Measurements from ENCODE around the gene PLCH1.

Gene PLCH1

GRCh38 chr3:155675094-155675493 is 69.8 kb downstream of the PLCH1 start:
- Histone ChIP-seq H3K9me3 (ENCODE audit: control insufficient read depth, low read depth, low read length) (no peaks in the 10 kb centered on the region), H3K27ac (ENCODE audit: low read length) (no peak overlapping the region)

GRCh38 chr3:155673421-155673820 is 71.5 kb downstream of the PLCH1 start:
- Histone ChIP-seq H3K4me1 (ENCODE audit: control insufficient read depth, low read depth, low read length) (no peaks in the 10 kb centered on the region), H3K27ac (ENCODE audit: low read length) (no peak overlapping the region), H3K9ac (ENCODE audit: low read length) (no peak overlapping the region), H3K4me3 (ENCODE audit: low read length) (no peak overlapping the region), H3K36me3 (ENCODE audit: control insufficient read depth, low read depth, low read length) (no peaks in the 10 kb centered on the region), H3K27me3 (ENCODE audit: control insufficient read depth, insufficient read depth, low read length) (no peaks in the 10 kb centered on the region), H3K9me3 (ENCODE audit: control insufficient read depth, low read depth, low read length) (no peaks in the 10 kb centered on the region)

More at GRCh38 chr3:155675094-155675493, 69.8 kb downstream of the PLCH1 start:
- no peaks in the 10 kb centered on the region for H3K4me1 ChIP-seq (ENCODE audit: control insufficient read depth, low read depth, low read length)
- no peak overlapping the region for H3K9ac ChIP-seq (ENCODE audit: low read length)
- H3K4me3 ChIP-seq (ENCODE audit: low read length), result no peak overlapping the region
- no peaks in the 10 kb centered on the region for H3K36me3 ChIP-seq (ENCODE audit: control insufficient read depth, low read depth, low read length)
- H3K27me3 ChIP-seq (ENCODE audit: control insufficient read depth, insufficient read depth, low read length), result no peaks in the 10 kb centered on the region

DNA sequence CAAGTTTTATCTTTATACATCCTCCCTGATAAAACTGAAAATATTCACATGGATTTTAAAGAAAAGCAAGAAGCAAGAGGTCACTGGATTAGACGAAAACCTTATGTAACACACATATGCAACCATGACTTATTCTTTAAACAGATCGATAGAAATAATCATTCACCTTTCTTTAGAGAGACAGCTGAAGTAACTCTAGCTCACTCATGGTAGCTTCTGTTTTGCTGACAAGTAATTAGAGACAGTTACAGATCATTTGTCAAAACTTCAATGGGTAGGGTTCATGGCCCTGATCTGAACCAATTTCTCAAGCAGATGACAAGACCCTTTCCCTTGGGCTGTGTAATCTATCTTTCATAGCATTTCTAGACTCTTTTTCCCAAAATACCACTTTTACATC is 74.5 kb downstream of the PLCH1 start:
- Histone ChIP-seq H3K9ac (ENCODE audit: low read length) (no peak overlapping the region), H3K36me3 (ENCODE audit: control insufficient read depth, low read depth, low read length) (no peaks in the 10 kb centered on the region), H3K4me3 (ENCODE audit: low read length) (no peak overlapping the region), H3K27ac (ENCODE audit: low read length) (no peak overlapping the region), H3K27me3 (ENCODE audit: control insufficient read depth, insufficient read depth, low read length) (no peaks in the 10 kb centered on the region), H3K9me3 (ENCODE audit: control insufficient read depth, low read depth, low read length) (no peaks in the 10 kb centered on the region), H3K4me1 (ENCODE audit: control insufficient read depth, low read depth, low read length) (no peaks in the 10 kb centered on the region)

DNA sequence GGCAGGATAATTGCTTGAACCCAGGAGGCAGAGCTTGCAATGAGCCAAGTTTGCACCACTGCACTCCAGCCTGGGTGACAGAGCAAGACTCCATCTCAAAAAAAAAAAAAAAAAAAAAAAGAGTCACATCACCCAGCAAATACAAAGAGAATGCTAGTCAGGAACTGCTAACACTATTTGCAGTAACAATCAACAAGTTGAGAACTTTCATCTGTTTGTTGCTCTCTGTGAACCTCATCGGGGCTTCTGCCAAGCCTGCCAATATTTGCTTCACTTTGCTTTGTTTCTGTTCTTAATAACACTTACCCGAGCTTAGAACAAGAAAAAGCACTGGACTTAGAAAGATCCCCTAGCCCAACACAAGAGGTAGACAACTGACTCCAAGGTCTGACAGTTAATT is 76.9 kb downstream of the PLCH1 start:
- H3K9me3 ChIP-seq (ENCODE audit: control insufficient read depth, low read depth, low read length), result no peaks in the 10 kb centered on the region
- no peaks in the 10 kb centered on the region for H3K4me1 ChIP-seq (ENCODE audit: control insufficient read depth, low read depth, low read length)
- H3K27me3 ChIP-seq (ENCODE audit: control insufficient read depth, insufficient read depth, low read length), result no peaks in the 10 kb centered on the region
- no peaks in the 10 kb centered on the region for H3K36me3 ChIP-seq (ENCODE audit: control insufficient read depth, low read depth, low read length)
- H3K9ac ChIP-seq (ENCODE audit: low read length), result no peak overlapping the region
- H3K4me3 ChIP-seq (ENCODE audit: low read length), result no peak overlapping the region
- H3K27ac ChIP-seq (ENCODE audit: low read length), result no peak overlapping the region

- no peak overlapping the region for H3K9ac ChIP-seq (ENCODE audit: low read length)
- H3K4me1 ChIP-seq (ENCODE audit: control insufficient read depth, low read depth, low read length), result no peaks in the 10 kb centered on the region
- no peak overlapping the region for H3K4me3 ChIP-seq (ENCODE audit: low read length)
- no peak overlapping the region for H3K27ac ChIP-seq (ENCODE audit: low read length)
- H3K9me3 ChIP-seq (ENCODE audit: control insufficient read depth, low read depth, low read length), result no peaks in the 10 kb centered on the region
- H3K36me3 ChIP-seq (ENCODE audit: control insufficient read depth, low read depth, low read length), result no peaks in the 10 kb centered on the region
- no peaks in the 10 kb centered on the region for H3K27me3 ChIP-seq (ENCODE audit: control insufficient read depth, insufficient read depth, low read length)
These were observed 79.8 kb downstream of the PLCH1 start for GRCh38 chr3:155664925-155665695.

- Histone ChIP-seq H3K27me3 (ENCODE audit: control insufficient read depth, insufficient read depth, low read length) (no peaks in the 10 kb centered on the region), H3K4me3 (ENCODE audit: low read length) (no peak overlapping the region), H3K9ac (ENCODE audit: low read length) (no peak overlapping the region), H3K27ac (ENCODE audit: low read length) (no peak overlapping the region), H3K4me1 (ENCODE audit: control insufficient read depth, low read depth, low read length) (no peaks in the 10 kb centered on the region), H3K9me3 (ENCODE audit: control insufficient read depth, low read depth, low read length) (no peaks in the 10 kb centered on the region), H3K36me3 (ENCODE audit: control insufficient read depth, low read depth, low read length) (no peaks in the 10 kb centered on the region)
These were observed 81.2 kb downstream of the PLCH1 start for GRCh38 chr3:155663467-155664212.

DNA sequence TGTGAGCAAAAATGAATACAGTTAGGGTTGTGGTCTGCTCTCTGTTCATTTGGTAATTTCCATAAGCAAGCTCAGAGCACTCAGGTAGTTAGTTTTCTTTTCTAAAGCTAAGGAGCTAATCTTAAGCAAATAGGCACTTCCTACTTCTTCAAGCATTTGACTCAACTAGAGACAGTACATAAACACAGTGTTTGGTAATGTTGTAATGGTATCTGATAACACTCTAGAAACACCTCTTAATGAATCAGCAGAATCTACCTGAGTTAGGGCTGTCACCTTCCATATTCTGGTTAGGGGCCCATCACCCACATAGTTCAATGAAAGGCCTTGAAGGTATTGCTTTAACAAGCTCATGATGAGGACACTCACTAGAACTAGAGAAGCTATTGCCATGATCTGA is 83.1 kb downstream of the PLCH1 start:
- H3K27me3 ChIP-seq (ENCODE audit: control insufficient read depth, insufficient read depth, low read length), result no peaks in the 10 kb centered on the region
- H3K27ac ChIP-seq (ENCODE audit: low read length), result no peak overlapping the region
- H3K9ac ChIP-seq (ENCODE audit: low read length), result no peak overlapping the region
- H3K4me1 ChIP-seq (ENCODE audit: control insufficient read depth, low read depth, low read length), result no peaks in the 10 kb centered on the region
- H3K4me3 ChIP-seq (ENCODE audit: low read length), result no peak overlapping the region
- no peaks in the 10 kb centered on the region for H3K36me3 ChIP-seq (ENCODE audit: control insufficient read depth, low read depth, low read length)
- no peaks in the 10 kb centered on the region for H3K9me3 ChIP-seq (ENCODE audit: control insufficient read depth, low read depth, low read length)

DNA sequence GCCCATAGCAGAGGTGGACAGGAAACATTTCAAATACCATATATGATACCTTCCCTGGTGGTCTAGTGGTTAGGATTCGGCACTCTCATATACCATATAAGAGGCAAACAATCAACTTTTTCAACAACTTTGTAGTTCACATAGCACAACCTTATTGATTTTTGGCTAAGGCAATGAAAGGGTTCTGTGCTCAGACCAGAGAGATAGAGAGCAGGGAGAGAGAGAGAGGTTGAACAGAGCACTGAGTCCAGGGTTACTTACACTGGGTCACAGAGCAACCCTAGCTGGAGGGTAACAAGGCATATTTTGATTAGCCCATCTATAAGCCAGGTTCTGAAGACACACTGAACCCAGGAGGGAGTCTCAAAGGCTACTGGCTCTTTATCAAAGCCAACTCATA is 83.8 kb downstream of the PLCH1 start:
- Histone ChIP-seq H3K4me1 (ENCODE audit: control insufficient read depth, low read depth, low read length) (no peaks in the 10 kb centered on the region), H3K9ac (ENCODE audit: low read length) (no peak overlapping the region), H3K27ac (ENCODE audit: low read length) (no peak overlapping the region), H3K9me3 (ENCODE audit: control insufficient read depth, low read depth, low read length) (no peaks in the 10 kb centered on the region), H3K36me3 (ENCODE audit: control insufficient read depth, low read depth, low read length) (no peaks in the 10 kb centered on the region), H3K4me3 (ENCODE audit: low read length) (no peak overlapping the region), H3K27me3 (ENCODE audit: control insufficient read depth, insufficient read depth, low read length) (no peaks in the 10 kb centered on the region)

DNA sequence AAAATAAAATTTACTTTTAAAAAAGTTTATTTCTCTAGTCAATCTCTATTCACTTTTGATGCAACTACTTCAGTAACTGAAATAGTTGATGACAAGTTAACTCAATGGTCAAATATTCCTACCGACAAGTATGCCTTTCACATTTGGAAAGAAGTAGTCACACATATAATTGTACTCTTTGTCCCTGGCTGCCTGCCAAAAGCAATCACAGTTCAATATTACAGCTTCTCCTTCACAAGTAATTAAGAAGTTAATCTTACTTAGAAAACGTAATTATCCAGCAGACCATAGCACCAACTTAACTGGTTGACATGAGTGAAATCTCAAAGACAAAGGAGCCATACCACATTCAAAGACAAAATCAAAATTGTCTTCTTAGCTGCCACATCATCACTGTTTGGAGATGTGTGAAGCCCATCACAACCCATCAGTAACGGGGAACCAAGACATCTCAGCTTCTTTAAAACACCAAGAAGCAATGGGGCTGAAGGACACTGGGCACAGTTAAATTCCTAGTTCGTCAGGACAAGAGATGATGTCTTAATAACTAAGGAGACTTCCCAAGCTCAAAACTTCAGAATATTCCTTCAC is 86.1 kb downstream of the PLCH1 start:
- no peaks in the 10 kb centered on the region for H3K4me1 ChIP-seq (ENCODE audit: control insufficient read depth, low read depth, low read length)
- H3K36me3 ChIP-seq (ENCODE audit: control insufficient read depth, low read depth, low read length), result no peaks in the 10 kb centered on the region
- no peak overlapping the region for H3K4me3 ChIP-seq (ENCODE audit: low read length)
- no peak overlapping the region for H3K9ac ChIP-seq (ENCODE audit: low read length)
- H3K9me3 ChIP-seq (ENCODE audit: control insufficient read depth, low read depth, low read length), result no peaks in the 10 kb centered on the region
- H3K27me3 ChIP-seq (ENCODE audit: control insufficient read depth, insufficient read depth, low read length), result no peaks in the 10 kb centered on the region
- H3K27ac ChIP-seq (ENCODE audit: low read length), result no peak overlapping the region

GRCh38 chr3:155658006-155658405 is 86.9 kb downstream of the PLCH1 start:
- Histone ChIP-seq H3K4me1 (ENCODE audit: control insufficient read depth, low read depth, low read length) (no peaks in the 10 kb centered on the region), H3K9me3 (ENCODE audit: control insufficient read depth, low read depth, low read length) (no peaks in the 10 kb centered on the region), H3K36me3 (ENCODE audit: control insufficient read depth, low read depth, low read length) (no peaks in the 10 kb centered on the region), H3K4me3 (ENCODE audit: low read length) (no peak overlapping the region), H3K9ac (ENCODE audit: low read length) (no peak overlapping the region), H3K27ac (ENCODE audit: low read length) (no peak overlapping the region), H3K27me3 (ENCODE audit: control insufficient read depth, insufficient read depth, low read length) (no peaks in the 10 kb centered on the region)

GRCh38 chr3:155657161-155657560 is 87.7 kb downstream of the PLCH1 start:
- Histone ChIP-seq H3K27ac (ENCODE audit: low read length) (no peak overlapping the region), H3K4me3 (ENCODE audit: low read length) (no peak overlapping the region), H3K9me3 (ENCODE audit: control insufficient read depth, low read depth, low read length) (no peaks in the 10 kb centered on the region), H3K27me3 (ENCODE audit: control insufficient read depth, insufficient read depth, low read length) (no peaks in the 10 kb centered on the region), H3K36me3 (ENCODE audit: control insufficient read depth, low read depth, low read length) (no peaks in the 10 kb centered on the region), H3K9ac (ENCODE audit: low read length) (no peak overlapping the region), H3K4me1 (ENCODE audit: control insufficient read depth, low read depth, low read length) (no peaks in the 10 kb centered on the region)

Data from iPS-18a (cell line).